Measurements from ENCODE around the gene RPH3AL.
"Not testable (repeated sequence)": the region's sequence is repeated elsewhere in the genome, so short reads cannot be mapped to it uniquely, and the experiment has no call there.

RPH3AL gene

DNA sequence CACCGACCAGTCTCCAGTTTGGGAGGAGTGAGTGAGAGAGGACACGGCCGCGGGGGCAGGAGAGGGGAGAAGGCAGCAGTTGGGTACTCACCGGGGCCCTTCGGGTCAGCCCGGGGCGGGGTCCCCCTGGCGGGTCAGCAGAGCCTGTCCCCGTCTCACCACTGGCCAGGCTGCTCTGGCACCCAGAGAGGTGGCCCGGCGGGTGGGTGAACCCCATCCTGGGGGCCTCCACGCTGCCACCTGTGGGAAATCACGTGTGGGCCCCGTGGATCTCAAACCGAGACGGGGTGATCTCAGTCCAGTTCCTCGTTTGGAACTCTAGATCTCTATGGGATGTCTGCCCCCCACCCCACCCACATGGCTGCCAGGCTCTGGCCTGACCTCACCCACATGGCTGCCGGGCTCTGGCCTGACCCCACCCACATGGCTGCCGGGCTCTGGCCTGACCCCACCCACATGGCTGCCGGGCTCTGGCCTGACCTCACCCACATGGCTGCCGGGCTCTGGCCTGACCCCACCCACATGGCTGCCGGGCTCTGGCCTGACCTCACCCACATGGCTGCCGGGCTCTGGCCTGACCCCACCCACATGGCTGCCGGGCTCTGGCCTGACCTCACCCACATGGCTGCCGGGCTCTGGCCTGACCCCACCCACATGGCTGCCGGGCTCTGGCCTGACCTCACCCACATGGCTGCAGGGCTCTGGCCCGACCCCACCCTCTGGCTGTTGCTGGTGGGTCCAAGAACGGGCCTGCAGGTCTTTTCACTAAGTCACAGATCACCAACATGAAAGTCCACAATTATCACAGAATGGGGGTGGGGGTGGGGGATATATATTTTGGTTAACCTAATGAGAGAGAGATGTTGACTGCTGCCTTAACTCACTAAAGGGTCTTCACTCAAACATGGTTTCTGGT, 136.8 kb downstream of the RPH3AL start:
- DNase-seq: not testable (repeated sequence)

DNA sequence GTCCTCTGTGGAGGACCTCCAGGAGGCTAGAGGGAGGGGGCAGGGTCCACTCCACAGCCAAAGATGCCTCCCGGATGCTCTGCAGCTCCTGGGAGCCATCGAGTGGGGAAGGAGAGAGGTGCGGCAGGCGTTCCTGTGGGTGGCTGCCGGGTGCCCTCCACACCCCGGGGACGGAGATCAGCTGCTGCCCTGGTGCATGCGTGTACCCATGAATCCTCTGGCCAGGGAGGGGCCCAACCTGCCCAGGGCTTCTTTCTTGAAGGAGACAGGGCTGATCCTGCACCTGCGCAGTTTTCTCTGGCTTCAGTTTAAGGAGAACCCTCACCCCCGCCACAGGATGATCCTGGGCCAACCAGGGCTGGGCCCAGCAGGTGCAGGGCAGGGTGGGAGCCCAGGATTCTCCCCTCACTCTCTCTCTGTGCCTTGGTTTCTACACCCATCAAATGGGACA, 137.7 kb downstream of the RPH3AL start:
- DNase-seq: no peak

DNA sequence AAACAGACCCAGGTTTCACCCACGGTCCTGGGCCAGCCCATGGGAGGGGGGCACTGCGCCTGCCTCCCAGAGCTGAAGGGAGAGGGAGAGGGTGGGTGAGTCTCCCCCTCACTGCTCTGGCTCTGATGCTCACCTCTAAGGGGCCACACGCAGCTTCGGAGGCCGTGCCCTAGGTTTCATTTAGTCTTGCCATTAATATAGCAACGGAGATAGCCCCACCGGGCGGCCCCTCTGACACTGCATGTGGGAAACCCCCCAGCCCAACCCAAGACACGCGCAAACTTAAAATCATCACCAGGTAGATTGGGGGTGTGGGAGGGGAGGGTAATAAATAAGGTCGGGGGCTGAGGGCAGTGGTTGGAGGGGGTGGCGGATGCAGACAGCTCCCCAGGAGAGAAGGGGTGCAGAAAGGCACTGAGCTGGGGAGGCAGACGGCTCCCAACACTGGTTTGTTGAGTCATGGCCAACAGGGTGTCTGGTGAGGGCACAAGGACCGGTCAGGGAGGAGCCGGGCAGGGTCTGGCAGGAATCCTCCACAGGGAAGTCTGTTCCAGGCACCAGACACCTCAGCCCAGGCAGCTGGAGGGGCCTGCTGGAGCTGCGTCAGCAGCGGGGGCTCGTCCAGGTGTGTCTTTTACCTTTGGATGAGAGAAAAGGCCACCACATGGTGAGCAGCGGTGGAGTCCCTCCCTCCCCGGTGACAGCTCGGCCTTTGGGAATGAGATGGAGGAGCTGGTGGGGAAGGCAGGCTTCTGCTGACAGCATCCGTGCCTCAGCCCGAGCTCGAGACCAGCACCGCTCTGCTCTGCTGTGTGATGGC, 139.1 kb downstream of the RPH3AL start:
- no peak for DNase-seq

DNA sequence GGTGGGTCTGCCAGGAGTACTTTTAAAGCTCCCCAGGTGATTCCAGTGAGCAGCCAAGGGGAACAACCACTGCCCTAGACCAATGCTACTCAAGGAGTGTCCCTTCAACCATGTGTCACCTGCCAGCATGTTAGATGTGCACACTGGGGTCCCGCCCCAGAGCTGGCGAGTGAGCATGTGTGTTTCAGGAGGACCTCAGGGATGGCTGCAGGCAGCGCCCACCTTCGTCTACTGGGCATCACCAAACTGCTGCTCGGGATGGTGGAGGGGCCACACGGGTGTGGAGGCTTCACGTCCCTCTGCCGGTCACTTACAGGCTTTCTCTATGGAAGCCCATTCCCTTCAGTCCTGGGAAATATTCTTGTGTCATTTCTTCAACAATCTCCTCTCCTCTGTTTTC, 142.2 kb downstream of the RPH3AL start:
- no peak for DNase-seq

DNA sequence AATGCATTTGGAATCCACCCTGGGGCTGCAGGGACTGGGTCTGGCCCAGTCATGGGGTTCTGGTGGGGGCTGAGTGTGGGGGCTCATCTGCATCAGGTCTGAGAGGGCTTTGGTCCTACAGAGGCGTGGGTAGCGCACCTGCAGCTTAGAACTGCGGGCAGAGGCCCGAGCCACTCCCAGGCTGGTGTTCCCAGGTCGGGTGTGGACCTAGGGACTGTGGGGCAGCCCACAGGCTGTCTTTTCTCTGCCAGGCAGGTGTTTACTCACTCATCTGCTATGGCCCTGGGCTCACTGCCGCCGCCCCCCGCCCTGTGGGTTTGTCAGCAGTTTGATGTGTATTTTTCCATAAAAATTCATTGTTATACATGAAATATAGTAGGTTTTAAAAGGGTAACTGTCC, 144.2 kb downstream of the RPH3AL start:
- no peak for DNase-seq

DNA sequence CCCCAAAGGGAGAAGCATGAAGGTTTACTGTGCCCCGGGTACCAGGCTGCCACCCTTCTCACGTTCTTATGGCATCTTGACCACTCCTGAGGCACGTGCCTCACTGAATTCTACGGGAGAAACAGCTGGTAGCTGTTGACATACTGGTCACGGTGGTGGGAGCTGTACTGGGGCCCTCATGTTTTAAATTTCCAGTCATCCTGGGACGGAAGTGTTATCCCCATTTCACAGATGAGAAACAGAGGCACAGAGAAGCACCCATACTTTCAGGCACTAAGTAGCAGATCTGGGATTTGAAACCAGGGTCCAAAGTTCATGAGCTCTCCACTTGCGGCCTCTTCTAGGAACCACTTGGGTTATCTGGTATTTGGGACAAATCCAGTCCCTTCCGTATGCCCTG, 144.8 kb downstream of the RPH3AL start:
- no peak for DNase-seq

DNA sequence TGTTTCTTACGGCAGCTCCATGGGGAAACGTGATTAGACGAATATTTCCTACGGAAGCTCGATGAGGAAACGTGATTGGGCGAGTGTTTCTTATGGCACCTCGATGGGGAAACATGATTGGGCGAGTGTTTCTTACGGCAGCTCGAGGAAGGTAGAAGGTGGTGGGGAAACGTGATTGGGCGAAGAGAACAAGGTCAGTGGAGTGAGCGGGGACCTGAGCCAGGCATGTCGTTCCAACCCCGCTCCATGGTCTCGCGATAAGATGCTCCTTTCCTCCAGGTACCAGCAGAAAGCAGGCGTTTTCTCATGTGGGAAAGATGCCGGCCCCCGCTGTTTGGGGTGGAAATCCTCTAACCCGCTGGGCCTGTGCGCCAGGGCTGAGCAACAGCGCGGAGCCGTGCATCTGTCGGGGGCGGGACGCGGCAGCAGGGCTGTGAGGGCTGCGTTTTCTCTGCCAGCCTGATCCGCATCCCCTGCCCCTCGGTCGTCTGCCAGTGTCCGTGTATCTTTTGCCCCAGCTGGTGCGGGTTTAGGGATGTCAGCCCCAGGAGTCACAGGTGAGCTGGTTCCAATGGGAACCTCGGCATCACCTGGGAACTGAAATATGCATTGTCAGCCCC, 145.6 kb downstream of the RPH3AL start:
- DNase-seq: no peak

DNA sequence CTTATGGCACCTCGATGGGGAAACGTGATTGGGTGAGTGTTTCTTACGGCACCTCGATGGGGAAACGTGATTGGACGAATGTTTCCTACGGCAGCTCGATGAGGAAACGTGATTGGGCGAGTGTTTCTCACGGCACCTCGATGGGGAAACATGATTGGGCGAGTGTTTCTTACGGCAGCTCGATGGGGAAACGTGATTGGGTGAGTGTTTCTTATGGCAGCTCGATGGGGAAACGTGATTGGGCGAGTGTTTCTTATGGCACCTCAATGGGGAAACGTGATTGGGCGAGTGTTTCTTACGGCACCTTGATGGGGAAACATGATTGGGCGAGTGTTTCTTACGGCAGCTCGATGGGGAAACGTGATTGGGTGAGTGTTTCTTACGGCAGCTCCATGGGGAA, 146.1 kb downstream of the RPH3AL start:
- DNase-seq: not testable (repeated sequence)

DNA sequence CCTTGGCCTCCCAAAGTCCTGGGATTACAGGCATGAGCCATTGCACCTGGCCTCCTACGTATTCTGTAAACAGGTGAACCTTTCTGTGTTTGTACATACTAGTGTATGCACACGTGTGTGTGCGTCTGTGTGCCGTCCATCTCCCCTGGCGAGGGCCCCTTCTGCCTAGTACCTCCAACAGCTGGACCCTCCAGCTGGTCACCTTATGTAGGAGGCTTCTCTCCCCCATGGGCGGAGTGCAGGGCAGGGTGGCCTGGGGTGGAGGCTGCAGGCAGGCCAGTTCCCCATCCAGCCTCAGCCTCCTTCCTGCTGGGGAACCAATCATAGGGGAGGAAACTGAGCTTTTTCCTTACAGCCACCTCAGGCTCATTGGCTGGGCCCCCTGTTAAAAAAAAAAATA, 146.8 kb downstream of the RPH3AL start:
- no peak for DNase-seq

DNA sequence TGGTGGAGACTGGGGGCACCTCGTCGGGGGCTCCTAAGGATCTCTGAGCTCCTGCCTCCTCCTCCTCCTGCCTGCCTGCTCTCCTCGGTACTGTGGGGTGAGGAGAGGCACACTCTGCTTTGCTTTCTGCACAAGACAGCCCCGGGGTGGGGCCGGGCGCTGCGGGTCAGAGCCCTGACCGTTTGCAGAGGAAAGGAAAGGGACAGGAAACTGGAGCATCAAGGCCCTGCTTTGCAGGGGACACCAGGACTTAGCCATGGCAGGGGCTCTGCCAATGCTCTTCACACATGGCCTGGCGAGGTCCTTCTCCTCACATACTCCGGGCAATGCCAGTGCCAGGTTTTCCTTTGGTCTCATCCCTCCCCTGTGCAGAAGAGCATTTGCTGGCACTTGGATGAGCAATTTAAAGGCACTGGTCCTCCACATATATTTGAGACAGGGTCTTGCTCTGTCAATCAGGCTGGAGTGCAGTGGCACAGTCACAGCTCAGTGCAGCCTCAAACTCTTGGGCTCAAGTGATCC, 147.4 kb downstream of the RPH3AL start:
- DNase-seq: no peak

DNA sequence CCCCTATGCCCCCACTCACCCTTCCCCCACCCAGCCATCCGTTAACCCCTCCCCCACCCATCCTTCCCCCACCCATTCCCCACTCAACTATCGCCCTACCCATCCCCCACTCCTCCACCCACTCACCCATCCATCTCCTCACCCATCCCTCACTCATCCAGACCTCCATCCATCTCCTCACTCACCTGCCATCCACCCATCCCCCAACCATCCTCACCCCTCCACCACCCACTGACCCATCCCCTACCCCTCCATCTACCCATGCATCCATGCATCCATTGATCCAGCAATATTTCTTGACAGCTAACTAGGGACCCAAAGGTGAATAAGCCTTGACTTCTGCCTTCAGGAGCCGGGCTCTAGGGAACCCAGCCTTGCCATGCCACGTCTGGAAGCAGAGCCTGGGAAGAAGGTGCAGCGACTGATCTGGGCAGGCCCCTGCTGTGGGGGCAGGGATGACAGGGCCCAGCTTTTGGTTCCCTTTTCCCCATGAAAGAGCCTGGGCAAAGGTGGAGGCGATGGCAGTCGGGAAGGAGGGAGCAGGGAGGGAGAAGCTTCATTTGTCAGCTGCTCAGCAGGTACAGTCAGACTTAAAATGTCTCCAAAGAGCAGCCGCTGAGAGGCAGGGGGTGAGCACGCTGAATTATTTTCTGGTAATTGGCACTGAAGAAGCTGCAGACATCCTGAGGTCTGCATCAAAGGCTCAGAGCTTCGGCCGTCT, 148.0 kb downstream of the RPH3AL start:
- DNase-seq: no peak

DNA sequence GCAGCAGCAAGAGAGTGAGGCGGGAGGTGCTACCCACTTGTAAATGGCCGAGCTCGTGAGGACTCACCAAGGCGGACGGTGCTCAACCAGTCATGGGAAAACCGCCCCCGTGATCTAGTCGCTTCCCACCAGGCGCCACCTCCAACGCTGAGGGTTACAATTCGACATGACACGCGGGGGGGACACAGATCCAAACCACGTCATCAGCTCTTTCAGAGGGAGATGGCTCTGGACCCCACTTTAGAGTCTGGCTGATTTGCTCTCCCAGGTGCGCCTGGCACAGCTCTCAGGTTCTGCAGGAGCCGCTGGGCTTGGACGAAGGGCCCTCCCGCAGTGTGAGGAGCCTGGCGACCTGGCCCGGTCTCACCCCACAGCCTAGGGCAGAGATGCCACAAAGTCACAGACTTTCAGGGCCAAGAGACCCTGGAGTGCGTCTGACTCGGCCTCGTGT, 150.1 kb downstream of the RPH3AL start:
- no peak for DNase-seq

DNA sequence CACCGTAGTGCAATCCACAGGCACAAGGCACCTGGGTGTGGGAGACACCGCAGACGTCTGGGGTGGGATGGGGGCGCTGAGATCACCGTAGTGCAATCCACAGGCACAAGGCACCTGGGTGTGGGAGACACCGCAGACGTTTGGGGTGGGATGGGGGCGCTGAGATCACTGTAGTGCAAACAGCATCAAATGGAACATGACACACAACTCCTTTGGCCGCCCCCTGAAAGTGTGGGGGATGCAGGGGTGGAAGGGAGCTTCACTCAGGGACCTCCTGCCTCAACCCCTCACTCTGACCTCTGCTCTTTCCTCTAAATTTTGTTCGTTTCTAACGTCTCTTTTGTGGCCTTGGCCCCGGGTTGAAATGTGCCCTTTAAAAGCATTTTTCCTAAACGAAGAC, 150.9 kb downstream of the RPH3AL start:
- DNase-seq: not testable (repeated sequence)

DNA sequence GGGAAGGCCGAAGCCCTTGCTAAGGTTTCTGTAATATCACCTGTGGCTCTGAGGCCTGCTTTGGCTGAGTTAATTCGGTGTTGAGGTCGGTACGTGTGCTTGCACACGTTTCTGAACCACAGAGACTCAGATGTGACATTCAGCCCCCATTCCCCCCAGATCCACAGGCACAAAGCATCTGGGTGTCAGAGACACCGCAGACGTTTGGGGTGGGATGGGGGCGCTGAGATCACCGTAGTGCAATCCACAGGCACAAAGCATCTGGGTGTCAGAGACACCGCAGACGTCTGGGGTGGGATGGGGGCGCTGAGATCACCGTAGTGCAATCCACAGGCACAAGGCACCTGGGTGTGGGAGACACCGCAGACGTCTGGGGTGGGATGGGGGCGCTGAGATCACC, 151.3 kb downstream of the RPH3AL start:
- not testable (repeated sequence) for DNase-seq

DNA sequence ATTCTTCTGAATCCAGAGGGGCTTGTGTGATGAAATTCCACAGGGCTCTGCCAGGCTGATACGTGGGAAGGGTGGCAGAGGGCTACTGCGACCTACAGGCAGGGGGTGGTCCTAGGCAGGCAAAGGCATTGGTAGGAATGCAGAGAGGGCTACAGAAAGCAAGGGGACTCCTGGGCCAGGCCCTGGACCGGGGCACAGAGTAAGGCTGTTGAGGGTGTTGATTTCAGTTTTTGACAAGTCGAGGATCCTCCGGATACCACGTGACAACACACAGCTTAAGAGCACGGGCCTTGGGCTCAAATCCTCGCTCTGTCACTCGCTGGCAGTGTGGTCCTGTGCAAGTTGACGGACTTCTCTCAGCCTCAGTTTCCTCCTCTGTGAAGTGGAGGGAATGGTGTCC, 152.0 kb downstream of the RPH3AL start:
- DNase-seq: no peak

DNA sequence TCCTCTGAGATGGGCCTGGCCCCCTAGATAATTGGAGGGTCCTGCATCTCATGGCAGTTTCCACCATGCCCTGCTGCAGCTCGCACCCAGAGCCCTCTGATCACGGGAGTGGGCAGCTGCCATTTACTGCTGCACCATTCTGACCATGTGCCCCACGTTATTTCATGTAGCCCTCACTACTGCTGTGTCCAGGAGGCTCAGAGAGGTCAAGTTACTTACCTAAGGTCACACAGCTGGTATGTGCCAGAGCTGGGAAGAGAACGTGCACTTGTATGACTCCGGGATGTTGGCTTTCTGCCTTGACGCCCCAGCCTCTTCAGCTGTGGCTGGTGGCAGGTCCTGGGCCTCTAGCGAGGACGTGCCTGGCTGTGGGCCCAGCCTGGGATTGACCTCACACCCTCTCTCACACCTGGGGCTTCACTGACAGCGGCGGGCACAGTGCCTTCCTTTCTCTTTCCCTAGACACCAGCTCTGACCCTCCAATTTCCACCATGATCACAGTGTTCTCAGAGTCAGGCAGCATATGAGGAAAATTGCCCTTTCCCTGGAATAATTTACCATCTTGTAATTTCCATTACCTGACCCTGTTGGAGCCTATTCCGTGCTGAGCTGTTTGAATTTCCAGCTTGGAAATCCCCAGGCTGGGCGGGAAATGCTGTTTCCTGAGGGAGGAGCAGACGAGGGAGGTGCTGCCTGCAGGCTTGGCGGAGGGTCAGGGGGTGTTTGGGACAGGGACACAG, 152.6 kb downstream of the RPH3AL start:
- DNase-seq: no peak

DNA sequence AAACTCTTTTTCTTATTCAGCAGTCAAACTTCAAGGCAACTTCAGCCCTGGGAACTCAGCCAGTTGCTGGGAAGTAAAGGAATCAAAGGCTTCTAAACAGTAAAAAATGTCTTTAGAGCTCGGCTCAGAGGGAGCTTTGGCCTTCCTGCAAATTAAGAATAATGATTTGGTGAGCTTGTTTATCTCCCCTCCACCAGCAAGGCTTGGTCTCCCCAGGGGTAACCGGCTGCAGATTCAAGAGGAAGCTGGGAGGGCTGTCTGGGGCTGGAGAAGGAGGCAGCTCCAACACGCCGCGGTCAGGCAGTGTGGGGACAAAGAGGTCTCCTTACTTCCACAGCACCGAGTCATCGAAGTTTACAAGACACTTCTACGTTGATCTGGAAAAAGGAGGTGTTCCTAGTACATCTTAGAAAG, 153.4 kb downstream of the RPH3AL start:
- DNase-seq: no peak

DNA sequence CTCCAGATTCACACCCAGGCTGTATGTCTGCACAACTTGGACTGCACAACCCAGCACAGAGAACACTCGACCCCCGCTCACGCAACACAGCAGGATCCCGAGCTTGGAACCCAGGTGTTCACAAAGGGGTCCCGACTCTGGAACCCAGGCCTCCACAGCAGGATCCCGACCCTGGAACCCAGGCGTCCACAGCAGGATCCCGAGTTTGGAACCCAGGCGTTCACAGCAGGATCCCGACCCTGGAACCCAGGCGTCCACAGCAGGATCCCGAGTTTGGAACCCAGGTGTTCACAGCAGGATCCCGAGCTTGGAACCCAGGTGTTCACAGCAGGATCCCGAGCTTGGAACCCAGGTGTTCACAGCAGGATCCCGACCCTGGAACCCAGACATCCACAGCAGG, 154.4 kb downstream of the RPH3AL start:
- not testable (repeated sequence) for DNase-seq

DNA sequence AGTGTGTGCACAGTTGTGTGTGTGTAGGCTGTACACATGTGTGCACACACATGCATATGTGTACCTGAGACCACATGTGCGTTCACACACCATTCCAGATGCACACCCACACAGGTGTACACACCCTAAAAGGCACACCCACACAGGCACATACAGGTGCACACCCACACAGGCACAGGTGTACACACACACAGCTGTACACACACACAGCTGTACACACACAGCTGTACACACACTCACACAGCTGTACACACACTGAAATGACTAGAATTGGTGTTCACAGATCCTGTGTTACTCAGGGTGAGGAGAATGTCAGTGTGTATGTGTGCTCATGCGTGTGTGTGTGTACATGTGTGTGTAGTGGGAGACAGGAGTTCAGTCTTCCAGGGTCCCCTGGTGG, 155.3 kb downstream of the RPH3AL start:
- no peak for DNase-seq

DNA sequence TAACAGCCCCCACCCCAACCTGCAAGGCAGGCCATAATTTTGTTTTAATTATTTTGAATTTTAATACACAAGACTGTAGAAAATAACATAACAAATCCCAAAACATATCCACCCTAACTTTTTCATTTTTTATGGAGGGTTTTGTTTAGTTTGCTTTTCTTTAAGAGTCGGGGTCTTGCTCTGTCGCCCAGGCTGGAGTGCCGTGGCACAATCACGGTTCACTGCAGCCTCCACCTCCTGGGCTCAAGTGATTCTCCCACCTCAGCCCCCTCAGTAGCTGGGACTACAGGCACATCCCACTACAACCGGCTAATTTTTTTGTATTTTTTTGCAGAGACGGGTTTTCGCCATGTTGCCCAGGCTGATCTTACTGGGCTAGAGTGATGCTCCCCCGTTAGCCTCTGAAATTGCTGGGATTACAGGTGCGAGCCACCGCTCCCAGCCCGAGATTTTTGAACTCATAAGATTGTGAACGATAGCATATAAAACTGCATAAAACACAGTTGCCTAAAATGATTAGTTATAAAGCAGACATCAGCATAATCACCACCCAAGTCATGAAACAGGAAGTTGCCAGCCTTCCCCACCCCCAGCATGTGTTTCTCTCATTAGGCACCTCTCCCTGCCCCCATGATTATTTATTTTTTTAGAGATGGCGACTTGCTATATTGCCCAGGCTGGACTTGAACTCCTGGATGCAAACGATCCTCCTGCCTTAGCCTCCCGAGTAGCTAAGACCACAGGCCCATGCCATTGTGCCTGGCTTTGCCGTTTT, 157.6 kb downstream of the RPH3AL start:
- no peak for DNase-seq
